ENCODE results near the gene KRTAP10-4. TPM values are rescaled to one million over a fixed set of nuclear protein-coding genes. Genes with fewer than 3 reads are reported as not detected.

KRTAP10-4 gene
- total RNA-seq, 1 experiment from 2014 or later = not detected

GRCh38 chr21:44571844-44572782 lies 1.4 kb upstream of the KRTAP10-4 start:
- H4K20me1 ChIP-seq (ENCODE audit: insufficient read depth) = no peaks in the 10 kb centered on the region
- no peak overlapping the region for H3K4me3 ChIP-seq (replicated peaks in 1 of 2; ENCODE audit: low read depth in 1 of 2, low read length in 2 of 2)
- H3K4me1 ChIP-seq (ENCODE audit: control insufficient read depth in 1 of 2, insufficient read depth in 2 of 2, low read length in 2 of 2) = peaks cover 0 to 3% of the 10 kb centered on the region in 2 experiments; a peak in 1 of 4 replicates
- BruUV-seq (replicated peaks) = no TSS peak
- H3K9ac ChIP-seq (ENCODE audit: low read length) = no peak overlapping the region
- H2AFZ ChIP-seq (ENCODE audit: low read depth, low read length, poor library complexity, severe bottlenecking) = no peak overlapping the region
- CTCF ChIA-PET = no interaction called here
- intact Hi-C loops (cut with micrococcal nuclease) = no loop called here
- ATAC-seq (no peak), DNase-seq (ENCODE audit: low read depth, low spot score) (no peak)
- no peak for TF ChIP-seq ELF1 (IDR thresholded peaks at IDR 0.05; ENCODE audit: borderline replicate concordance, low read depth)
- TF ChIP-seq CBX3 (IDR thresholded peaks at IDR 0.05; ENCODE audit: low read depth) = no peak
- TF ChIP-seq TCF7L2 (IDR thresholded peaks at IDR 0.05; ENCODE audit: borderline replicate concordance, extremely low read depth, insufficient read depth, insufficient read length) = no peak
- no peak for TF ChIP-seq POLR2AphosphoS5 (IDR thresholded peaks at IDR 0.05; ENCODE audit: low read depth, low read length)
- no peak for TF ChIP-seq ZNF274 (IDR thresholded peaks at IDR 0.05; ENCODE audit: low read depth, low read length)
- TF ChIP-seq, protein P1, sequence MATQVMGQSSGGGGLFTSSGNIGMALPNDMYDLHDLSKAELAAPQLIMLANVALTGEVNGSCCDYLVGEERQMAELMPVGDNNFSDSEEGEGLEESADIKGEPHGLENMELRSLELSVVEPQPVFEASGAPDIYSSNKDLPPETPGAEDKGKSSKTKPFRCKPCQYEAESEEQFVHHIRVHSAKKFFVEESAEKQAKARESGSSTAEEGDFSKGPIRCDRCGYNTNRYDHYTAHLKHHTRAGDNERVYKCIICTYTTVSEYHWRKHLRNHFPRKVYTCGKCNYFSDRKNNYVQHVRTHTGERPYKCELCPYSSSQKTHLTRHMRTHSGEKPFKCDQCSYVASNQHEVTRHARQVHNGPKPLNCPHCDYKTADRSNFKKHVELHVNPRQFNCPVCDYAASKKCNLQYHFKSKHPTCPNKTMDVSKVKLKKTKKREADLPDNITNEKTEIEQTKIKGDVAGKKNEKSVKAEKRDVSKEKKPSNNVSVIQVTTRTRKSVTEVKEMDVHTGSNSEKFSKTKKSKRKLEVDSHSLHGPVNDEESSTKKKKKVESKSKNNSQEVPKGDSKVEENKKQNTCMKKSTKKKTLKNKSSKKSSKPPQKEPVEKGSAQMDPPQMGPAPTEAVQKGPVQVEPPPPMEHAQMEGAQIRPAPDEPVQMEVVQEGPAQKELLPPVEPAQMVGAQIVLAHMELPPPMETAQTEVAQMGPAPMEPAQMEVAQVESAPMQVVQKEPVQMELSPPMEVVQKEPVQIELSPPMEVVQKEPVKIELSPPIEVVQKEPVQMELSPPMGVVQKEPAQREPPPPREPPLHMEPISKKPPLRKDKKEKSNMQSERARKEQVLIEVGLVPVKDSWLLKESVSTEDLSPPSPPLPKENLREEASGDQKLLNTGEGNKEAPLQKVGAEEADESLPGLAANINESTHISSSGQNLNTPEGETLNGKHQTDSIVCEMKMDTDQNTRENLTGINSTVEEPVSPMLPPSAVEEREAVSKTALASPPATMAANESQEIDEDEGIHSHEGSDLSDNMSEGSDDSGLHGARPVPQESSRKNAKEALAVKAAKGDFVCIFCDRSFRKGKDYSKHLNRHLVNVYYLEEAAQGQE (IDR thresholded peaks at IDR 0.05; ENCODE audit: low read depth) = no peak
- TF ChIP-seq SIN3A (IDR thresholded peaks at IDR 0.05; ENCODE audit: low read depth) = no peak
- TF ChIP-seq EGR1 (IDR thresholded peaks at IDR 0.05; ENCODE audit: low read depth) = no peak
- POLR2A ChIA-PET = no interaction called here
- no peak overlapping the region for H3K27ac ChIP-seq (ENCODE audit: low read depth, low read length)
- no peaks in the 10 kb centered on the region for H3K9me2 ChIP-seq (ENCODE audit: insufficient read depth)
- RAD21 ChIA-PET (ENCODE audit: low non-redundant PET in 1 of 2, low total read pairs in 2 of 2, uncharacterized antibody in 2 of 2, unreplicated experiment in 2 of 2) = no interaction called here
- no peaks in the 10 kb centered on the region for H3K79me2 ChIP-seq (ENCODE audit: insufficient read depth, low read length)
- no peak overlapping the region for H3K4me2 ChIP-seq (ENCODE audit: low read length)
- H3K9me3 ChIP-seq (ENCODE audit: control insufficient read depth in 1 of 2, insufficient read depth in 1 of 2, low read depth in 1 of 2, low read length in 2 of 2) = peaks cover 0 to 4% of the 10 kb centered on the region in 2 experiments; a peak in 2 of 4 replicates
- H3K27me3 ChIP-seq (ENCODE audit: insufficient read depth, low read length) = peaks cover 6% of the 10 kb centered on the region
- no peaks in the 10 kb centered on the region for H3K36me3 ChIP-seq (ENCODE audit: control insufficient read depth in 1 of 2, insufficient read depth in 2 of 2, low read length in 2 of 2)
